IMR-90 (cell line): ENCODE measurements around the gene AGTPBP1.

Experiments used
- BHLHE40 ChIP-seq: fragments of 150-350 bp; IDR thresholded peaks from 2 replicates; pipeline ENCODE4 v1.6.1; 2016; ENCODE audit warnings: mild to moderate bottlenecking, low read depth, low read length
- CEBPB ChIP-seq: IDR thresholded peaks from 2 replicates; pipeline ENCODE4 v1.6.1; 2012; ENCODE audit warnings: low read depth, low read length, improper control_type of control experiment
- CHD1 ChIP-seq: IDR thresholded peaks from 2 replicates; pipeline ENCODE4 v1.6.1; 2012; ENCODE audit warnings: low read depth, low read length, improper control_type of control experiment
- FOS ChIP-seq: fragments of 150-350 bp; IDR thresholded peaks from 2 replicates; pipeline ENCODE4 v1.6.1; 2016; ENCODE audit warnings: low read depth, low read length
- MAZ ChIP-seq: IDR thresholded peaks from 2 replicates; pipeline ENCODE4 v1.6.1; 2012; ENCODE audit warnings: low read depth, mild to moderate bottlenecking, low read length, improper control_type of control experiment, moderate library complexity, borderline replicate concordance
- NFE2L2 ChIP-seq: fragments of 150-350 bp; IDR thresholded peaks from 2 replicates; pipeline ENCODE4 v1.6.1; 2016; ENCODE audit warnings: low read depth, mild to moderate bottlenecking, low read length
- POLR2A ChIP-seq: IDR thresholded peaks from 2 replicates; pipeline ENCODE4 v1.6.1; 2012; ENCODE audit warnings: mild to moderate bottlenecking, low read depth, low read length
- RAD21 ChIP-seq: IDR thresholded peaks from 2 replicates; pipeline ENCODE4 v1.6.1; 2012; ENCODE audit warnings: low read length, improper control_type of control experiment
- RCOR1 ChIP-seq: IDR thresholded peaks from 2 replicates; pipeline ENCODE4 v1.6.1; 2012; ENCODE audit warnings: mild to moderate bottlenecking, low read length, improper control_type of control experiment; ENCODE audit not compliant: insufficient replicate concordance
- RFX5 ChIP-seq: IDR thresholded peaks from 2 replicates; pipeline ENCODE4 v1.8.0; 2012; ENCODE audit warnings: low read depth, mild to moderate bottlenecking, low read length, moderate library complexity
- SMC3 ChIP-seq: fragments of 150-350 bp; IDR thresholded peaks from 2 replicates; pipeline ENCODE4 v1.6.1; 2016; ENCODE audit warnings: low read depth, mild to moderate bottlenecking, antibody characterized with exemption, low read length, moderate library complexity
- TF ChIP-seq, protein P1 (sequence below): conservative IDR thresholded peaks from 2 replicates; pipeline ENCODE4 v1.5.1; 2012; ENCODE audit warnings: mild to moderate bottlenecking, low read depth, low read length, improper control_type of control experiment
- TF ChIP-seq, protein P2 (sequence below): fragments of 150-350 bp; IDR thresholded peaks from 2 replicates; pipeline ENCODE4 v1.6.1; 2016; ENCODE audit warnings: low read depth, mild to moderate bottlenecking, low read length, moderate library complexity, borderline replicate concordance
- TF ChIP-seq, protein P3 (sequence below): fragments of 150-350 bp; IDR thresholded peaks from 2 replicates; pipeline ENCODE4 v1.6.1; 2017; ENCODE audit warnings: mild to moderate bottlenecking, antibody characterized with exemption, low read length, low read depth

DNA sequence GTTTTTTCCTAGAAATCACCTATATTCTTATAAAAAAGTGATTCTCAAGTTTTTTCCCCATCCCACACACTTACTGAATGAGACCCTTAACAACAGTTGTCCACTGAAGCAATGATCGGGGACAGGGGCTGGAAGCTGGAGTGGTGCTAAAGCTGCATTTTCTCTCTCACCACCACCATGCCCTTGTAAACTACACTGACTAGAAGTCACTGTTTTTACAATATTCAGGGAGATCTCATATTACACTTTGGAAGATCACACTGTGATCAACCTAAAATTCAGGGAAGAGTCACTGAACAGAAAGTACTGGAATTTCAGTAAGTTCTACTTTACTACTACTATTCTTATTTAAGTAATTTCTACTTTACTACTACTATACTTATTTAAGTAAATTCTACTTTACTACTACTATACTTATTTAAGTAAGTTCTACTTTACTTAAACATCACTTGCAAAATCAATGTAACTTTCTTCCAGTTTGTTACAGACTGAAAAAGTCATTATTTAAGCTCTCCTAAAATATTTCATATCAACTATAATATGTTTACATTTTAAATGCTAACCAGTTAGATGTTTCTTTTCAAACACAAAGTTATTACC is 164.3 kb downstream of the AGTPBP1 start:
- TF ChIP-seq RAD21 = no peak
- TF ChIP-seq, protein P1, sequence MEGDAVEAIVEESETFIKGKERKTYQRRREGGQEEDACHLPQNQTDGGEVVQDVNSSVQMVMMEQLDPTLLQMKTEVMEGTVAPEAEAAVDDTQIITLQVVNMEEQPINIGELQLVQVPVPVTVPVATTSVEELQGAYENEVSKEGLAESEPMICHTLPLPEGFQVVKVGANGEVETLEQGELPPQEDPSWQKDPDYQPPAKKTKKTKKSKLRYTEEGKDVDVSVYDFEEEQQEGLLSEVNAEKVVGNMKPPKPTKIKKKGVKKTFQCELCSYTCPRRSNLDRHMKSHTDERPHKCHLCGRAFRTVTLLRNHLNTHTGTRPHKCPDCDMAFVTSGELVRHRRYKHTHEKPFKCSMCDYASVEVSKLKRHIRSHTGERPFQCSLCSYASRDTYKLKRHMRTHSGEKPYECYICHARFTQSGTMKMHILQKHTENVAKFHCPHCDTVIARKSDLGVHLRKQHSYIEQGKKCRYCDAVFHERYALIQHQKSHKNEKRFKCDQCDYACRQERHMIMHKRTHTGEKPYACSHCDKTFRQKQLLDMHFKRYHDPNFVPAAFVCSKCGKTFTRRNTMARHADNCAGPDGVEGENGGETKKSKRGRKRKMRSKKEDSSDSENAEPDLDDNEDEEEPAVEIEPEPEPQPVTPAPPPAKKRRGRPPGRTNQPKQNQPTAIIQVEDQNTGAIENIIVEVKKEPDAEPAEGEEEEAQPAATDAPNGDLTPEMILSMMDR = no peak
- no peak for TF ChIP-seq RFX5
- no peak for TF ChIP-seq POLR2A
- TF ChIP-seq NFE2L2 = no peak
- TF ChIP-seq SMC3 = no peak
- TF ChIP-seq FOS = no peak
- no peak for TF ChIP-seq RCOR1
- TF ChIP-seq CEBPB = no peak
- TF ChIP-seq, protein P2, sequence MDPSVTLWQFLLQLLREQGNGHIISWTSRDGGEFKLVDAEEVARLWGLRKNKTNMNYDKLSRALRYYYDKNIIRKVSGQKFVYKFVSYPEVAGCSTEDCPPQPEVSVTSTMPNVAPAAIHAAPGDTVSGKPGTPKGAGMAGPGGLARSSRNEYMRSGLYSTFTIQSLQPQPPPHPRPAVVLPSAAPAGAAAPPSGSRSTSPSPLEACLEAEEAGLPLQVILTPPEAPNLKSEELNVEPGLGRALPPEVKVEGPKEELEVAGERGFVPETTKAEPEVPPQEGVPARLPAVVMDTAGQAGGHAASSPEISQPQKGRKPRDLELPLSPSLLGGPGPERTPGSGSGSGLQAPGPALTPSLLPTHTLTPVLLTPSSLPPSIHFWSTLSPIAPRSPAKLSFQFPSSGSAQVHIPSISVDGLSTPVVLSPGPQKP = no peak
- TF ChIP-seq MAZ = no peak
- no peak for TF ChIP-seq BHLHE40
- no peak for TF ChIP-seq CHD1
- TF ChIP-seq, protein P3, sequence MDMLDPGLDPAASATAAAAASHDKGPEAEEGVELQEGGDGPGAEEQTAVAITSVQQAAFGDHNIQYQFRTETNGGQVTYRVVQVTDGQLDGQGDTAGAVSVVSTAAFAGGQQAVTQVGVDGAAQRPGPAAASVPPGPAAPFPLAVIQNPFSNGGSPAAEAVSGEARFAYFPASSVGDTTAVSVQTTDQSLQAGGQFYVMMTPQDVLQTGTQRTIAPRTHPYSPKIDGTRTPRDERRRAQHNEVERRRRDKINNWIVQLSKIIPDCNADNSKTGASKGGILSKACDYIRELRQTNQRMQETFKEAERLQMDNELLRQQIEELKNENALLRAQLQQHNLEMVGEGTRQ = no peak
